HuH-7.5 (cell line): ENCODE results near the gene ACSF3.
A peak's percentile ranks its signal among the peaks of the same experiment; 100 is the strongest.
"Not testable (repeated sequence)": the region's sequence is repeated elsewhere in the genome, so short reads cannot be mapped to it uniquely, and the experiment has no call there.

Source experiments
- DNase-seq: peaks from one replicate; pipeline ENCODE4 v3.0.0; 2011; ENCODE audit warnings: low spot score

The ACSF3 gene

DNA sequence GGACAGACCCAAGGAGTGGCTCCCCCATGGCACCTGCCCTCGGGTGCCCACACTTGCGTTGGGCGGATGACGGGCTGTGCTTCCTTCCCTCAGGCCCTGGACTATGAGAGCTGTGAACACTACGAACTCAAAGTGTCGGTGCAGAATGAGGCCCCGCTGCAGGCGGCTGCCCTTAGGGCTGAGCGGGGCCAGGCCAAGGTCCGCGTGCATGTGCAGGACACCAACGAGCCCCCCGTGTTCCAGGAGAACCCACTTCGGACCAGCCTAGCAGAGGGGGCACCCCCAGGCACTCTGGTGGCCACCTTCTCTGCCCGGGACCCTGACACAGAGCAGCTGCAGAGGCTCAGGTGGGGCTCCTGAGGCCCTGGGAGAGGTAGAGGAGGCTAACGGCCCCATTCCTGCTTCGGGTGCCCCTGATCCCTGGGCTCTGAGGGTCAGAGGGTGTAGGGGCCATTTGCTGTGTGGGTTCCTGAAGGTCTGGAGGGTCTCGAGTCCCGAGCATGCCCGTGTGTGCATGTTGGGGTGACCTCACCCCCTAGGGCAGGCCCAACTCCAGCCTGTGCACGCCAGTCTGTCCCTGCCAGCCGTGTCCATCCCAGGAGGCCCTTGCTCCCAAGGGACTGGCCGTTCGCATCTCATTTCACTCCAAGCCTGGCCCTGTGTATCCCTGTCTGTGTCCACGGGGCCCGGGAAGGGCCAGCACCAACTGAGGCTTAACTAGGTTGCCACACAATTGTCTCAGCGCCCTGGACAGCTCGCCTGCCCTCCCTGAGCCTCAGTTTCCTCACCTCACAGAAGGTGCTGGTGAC, 96.7 kb downstream of the ACSF3 start:
- DNase-seq, result no peak

DNA sequence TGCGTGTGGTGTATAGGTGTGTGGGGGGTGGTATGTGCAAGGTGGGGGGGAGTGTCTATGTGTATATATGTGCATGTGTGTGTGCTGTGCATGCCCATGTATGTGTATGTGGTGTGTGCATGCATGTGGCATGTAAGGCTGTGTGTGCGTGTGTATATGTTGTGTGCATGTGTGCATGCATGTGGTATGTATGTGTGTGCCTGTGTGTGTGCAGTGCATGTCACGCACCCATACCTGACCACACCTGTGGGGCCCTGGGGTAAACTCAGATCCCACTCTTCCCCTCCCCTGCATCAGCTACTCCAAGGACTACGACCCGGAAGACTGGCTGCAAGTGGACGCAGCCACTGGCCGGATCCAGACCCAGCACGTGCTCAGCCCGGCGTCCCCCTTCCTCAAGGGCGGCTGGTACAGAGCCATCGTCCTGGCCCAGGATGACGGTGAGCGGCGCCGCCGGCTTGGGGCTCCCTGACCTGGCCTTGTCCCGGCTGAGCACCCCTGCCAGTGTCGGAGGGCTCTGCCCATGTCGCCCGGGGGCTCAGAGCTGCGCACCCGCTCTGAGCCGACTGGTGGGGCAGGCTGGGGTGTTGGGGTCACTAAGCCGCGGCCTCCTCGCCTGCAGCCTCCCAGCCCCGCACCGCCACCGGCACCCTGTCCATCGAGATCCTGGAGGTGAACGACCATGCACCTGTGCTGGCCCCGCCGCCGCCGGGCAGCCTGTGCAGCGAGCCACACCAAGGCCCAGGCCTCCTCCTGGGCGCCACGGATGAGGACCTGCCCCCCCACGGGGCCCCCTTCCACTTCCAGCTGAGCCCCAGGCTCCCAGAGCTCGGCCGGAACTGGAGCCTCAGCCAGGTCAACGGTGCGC, 97.6 kb downstream of the ACSF3 start:
- no peak for DNase-seq

DNA sequence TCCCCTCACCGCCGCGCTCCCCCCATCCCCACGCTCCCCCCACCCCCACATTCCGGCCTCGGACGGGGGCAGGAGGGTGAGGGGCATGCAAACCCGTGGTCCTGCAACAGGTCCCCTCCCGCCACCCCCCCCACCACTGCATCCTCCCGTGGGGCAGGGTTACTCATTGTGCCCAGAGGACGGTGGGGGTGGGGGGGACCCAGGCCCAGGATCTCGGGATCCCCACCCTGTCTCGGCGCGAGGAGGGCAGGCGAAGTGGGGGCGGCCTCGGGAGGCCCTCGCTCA, 98.2 kb downstream of the ACSF3 start:
- DNase-seq, result no peak

DNA sequence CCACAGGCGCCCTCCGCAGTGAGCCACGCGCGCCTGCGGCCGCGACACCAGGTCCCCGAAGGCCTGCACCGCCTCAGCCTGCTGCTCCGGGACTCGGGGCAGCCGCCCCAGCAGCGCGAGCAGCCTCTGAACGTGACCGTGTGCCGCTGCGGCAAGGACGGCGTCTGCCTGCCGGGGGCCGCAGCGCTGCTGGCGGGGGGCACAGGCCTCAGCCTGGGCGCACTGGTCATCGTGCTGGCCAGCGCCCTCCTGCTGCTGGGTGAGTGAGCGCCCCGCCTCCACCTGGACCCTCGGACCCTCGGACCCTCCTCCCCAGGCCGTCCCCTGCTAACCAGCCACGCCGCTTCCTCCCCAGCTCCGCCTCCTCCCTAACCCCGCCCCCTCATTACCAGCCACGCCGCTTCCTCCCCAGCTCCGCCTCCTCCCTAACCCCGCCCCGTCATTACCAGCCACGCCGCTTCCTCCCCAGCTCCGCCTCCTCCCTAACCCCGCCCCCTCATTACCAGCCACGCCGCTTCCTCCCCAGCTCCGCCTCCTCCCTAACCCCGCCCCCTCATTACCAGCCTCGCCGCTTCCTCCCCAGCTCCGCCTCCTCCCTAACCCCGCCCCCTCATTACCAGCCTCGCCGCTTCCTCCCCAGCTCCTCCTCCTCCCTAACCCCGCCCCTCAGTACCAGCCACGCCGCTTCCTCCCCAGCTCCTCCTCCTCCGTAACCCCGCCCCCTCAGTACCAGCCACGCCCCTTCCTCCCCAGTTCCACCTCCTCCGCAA, 98.7 kb downstream of the ACSF3 start:
- not testable (repeated sequence) for DNase-seq

DNA sequence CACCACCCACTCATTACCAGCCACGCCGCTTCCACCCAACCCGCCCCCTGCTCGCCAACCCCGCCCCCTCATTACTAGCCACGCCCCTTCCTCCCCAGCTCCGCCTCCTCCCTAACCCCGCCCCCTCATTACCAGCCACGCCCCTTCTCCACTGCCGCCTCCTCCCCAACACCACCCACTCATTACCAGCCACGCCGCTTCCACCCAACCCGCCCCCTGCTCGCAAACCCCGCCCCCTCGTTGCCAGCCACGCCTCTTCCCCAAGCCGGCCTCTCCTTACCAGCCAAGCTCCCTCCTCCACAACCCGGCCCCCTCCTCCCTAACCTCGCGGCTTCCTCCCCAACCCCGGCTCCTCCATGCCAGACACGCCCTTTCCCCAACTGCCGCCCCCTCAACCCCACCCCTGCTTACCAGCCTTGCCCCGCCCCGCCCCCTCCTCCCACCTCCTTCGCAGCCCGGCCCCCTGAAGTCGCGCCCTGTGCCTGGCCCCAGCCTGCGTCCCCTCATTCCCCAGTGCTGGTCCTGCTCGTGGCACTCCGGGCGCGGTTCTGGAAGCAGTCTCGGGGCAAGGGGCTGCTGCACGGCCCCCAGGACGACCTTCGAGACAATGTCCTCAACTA, 99.4 kb downstream of the ACSF3 start:
- peak; percentile 93 for DNase-seq

DNA sequence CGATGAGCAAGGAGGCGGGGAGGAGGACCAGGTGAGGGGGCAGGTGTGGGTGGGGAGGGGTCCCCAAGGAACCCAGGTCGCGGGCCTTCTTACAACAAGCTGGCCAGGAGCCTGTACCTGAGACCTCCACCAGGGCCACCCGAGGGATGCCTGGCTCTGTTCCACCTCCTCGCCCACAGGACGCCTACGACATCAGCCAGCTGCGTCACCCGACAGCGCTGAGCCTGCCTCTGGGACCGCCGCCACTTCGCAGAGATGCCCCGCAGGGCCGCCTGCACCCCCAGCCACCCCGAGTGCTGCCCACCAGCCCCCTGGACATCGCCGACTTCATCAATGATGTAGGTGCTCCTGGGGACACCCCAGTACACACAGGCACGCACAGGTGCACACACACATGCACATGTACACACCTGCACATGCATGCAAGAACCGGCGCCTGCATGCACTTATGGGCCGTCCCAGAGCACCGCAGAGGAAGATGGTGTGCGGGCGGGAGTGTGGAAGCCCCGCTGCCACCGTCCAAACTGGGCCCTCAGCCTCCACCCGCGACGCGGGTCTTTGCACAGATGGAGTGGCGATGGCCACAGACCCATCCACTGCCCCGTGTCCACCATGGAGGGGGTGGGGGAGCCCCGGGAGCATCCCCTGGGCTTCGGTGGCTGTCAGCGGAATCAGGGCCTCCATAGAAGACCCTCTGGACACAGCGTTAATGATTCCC, 100.1 kb downstream of the ACSF3 start:
- DNase-seq, result no peak

DNA sequence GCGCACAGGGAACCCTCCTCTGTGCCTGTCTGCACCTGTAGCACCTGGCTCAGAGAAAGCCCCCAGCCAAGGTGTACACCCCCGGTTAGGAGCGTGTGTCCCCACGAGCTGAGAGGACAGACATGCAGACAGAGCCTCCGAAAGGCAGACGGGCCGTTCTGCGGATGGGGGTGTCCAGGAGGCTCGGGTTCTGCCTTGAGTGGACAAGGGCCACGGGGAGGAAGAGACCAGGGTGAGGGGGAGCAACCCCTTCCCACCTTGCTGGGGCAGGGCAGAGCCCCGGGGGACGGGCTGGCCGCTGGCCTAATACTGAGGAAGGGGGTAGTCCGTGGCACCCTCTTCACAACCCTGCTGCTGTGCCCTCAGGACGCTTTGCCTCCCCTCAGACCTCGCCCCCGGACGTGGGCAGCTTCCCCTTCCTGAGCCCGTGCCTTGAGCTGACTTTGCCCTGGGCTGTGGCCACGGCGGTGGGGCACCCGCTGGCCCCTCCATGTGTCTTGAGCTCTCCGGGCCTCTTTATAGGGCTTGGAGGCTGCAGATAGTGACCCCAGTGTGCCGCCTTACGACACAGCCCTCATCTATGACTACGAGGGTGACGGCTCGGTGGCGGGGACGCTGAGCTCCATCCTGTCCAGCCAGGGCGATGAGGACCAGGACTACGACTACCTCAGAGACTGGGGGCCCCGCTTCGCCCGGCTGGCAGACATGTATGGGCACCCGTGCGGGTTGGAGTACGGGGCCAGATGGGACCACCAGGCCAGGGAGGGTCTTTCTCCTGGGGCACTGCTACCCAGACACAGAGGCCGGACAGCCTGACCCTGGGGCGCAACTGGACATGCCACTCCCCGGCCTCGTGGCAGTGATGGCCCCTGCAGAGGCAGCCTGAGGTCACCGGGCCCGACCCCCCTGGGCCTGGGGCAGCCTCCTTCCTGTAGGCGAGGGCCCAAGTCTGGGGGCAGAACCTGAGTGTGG, 101.0 kb downstream of the ACSF3 start:
- no peak for DNase-seq

DNA sequence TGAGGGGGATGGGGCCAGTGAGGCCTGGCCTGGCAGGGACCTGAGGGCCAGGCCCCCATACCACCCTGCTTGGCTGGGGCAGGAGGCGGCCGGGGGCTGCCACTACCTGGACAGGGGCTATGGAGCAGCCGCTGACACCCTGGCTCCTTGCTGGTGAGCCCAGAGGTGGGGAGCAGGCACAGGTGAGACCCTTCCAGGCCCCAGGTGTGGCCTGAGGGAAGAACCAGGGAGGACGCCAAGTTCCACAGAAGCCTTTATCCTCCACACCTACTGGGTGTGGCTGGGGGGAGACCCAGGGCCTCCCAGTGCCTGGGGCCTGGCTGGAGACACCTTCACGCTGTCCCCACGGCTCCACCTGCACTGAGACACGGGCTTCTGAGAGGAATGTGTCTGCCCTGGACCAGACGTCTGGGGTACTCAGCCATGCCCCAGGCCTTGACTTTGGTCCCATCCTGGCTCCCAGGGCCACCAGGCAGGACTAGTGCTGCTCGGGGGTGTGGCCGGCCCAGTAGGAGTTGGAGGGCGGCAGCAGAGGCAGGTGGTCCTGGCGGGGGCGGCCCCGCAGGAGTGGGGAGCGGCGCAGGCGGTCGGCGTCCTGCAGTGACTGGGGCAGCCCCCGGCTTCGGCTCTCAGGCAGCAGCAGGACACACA, 102.0 kb downstream of the ACSF3 start:
- DNase-seq, result no peak

DNA sequence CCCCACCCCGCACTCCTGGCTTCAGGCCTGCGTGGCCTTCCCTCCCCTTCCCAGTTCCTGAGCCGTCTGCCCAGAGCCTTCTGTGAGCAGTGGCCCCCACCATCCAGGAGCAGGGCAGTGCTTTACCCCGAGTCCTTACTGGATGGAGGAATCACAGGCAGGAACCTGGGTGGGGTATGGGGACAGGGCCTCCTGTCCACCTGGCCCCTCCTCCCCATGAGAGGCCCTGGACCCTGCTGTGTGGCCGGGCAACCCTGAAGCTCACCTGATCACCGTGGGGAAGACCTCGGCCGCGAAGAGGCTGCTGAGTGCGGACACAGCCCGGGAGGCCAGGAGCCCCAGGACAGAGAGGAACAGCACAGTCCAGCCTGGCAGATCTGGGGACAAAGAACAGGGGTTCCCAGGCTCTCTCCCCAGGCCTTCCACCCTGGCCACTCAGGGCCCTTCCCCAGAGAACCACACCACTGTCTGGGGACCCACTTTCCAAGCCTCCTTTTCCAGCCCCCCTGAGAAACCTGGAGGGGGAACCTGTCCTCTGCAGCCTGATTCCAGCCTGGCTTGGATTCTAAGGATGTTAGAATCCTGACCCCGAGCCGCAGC, 103.5 kb downstream of the ACSF3 start:
- no peak for DNase-seq

DNA sequence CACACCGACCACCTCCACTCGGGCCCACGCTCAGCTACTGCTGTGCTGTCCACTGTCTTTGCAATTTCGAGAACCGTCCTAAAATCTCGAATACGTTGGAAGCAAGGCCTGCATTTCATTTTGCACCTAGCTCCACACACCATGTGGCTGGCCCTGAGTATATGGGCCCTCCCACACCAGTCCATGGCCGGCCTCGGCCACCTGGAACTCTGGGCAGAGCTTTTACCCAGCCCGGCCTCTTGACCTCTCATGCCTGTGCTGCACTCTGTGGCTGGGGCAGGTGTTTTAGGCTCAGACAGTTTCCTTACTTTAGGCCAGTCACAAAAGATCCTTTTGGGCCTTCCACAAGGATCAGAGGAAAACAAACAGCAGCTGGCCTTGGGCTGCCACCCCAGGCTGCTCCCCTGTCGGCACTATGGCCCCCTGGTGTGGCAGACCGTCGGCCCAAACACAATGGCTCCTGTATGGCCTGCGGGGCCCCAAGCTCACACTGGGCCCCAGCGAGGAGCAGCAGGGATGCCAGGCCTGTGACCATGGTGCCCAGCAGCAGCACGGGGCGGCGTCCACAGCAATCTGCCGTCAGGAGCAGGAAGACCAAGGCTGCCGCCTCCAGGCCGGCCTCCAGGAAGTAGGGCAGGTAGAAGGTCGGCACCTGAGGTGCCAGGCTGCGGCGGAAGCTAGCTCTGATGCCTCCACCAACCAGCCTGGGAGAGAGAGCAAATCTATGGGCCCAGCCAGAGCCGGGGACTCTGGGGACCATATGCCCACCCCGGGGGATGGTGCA, 104.2 kb downstream of the ACSF3 start:
- no peak for DNase-seq

DNA sequence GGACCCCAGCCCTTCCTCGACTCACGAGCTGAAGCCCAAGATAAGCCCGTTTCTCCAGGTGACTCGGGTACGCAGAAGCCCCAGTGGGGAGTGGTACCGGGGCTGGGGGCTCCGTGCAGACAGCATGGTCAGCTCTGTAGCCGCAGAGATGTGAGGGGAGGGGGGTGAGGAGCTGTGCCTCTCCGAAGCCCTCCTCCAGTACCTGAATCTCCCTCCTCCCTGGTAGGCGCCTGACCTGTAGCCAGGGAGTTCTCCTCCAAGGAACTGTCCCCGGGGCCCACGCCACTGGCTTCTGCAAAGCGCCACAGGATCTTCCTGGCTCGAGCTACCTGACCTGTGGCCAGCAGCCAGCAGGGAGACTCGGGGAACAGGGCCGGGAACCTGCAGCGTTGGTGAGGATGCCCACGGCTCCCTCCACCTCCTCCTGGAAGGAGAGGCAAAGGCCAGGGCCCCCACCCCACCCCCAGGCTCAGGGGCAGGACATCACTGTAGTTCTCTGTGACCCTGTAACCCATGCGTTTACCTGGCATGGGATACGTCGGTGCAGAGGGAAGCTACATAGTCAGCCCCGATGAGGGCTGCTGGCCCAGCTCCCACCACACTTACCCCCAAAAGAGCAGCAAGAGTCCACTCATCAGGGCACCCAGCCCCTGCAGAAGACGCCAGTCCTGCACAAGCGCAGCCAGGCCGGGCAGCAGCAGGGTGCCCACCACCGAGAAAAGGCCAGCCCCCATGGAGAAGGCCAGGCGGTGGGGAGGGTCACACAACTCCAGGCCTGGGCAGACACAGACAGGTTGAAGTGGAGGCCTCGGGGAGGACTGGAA, 105.0 kb downstream of the ACSF3 start:
- peak; percentile 27 for DNase-seq

DNA sequence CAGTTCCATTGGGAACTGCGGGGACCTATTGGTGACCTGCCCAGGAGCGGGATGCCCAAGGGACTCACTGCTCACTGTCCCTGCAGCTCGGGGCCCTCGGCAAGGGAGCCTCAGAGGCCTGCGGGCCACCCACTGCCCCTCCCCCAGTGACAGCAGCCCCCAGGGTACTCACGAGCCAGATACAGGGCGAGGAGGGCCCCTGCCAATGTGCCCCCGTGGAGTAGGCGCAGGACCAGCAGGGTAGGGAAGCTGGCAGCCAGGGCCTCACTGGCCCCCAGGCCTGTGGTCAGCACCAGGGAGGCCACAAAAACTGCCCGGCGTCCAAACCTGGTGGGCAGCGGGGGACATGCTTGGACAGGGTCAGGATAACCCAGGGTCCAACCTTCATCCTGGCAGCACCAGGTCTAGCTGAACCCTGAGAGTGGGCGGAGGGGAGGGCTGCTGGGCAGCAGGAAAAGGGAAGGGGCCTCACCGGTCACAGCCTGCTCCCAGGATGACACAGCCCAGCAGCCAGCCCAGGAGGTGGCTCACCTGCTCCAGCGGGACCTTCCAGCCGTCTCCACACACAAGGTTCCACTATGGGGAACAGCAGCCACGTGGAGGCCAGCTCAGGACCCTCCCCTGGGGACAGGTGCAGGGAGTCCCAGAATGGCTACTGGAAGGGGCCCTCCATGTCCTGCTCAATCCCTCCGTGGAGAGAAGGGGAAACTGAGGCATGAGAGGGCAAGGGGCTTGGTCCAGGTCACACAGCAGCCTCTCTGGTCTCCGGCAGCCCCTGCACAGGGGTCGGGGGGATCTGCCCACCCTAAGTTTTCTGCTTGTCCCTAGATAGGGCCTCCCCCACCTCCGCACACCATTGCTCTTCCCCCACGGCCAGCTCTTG, 105.8 kb downstream of the ACSF3 start:
- peak; percentile 42 for DNase-seq

DNA sequence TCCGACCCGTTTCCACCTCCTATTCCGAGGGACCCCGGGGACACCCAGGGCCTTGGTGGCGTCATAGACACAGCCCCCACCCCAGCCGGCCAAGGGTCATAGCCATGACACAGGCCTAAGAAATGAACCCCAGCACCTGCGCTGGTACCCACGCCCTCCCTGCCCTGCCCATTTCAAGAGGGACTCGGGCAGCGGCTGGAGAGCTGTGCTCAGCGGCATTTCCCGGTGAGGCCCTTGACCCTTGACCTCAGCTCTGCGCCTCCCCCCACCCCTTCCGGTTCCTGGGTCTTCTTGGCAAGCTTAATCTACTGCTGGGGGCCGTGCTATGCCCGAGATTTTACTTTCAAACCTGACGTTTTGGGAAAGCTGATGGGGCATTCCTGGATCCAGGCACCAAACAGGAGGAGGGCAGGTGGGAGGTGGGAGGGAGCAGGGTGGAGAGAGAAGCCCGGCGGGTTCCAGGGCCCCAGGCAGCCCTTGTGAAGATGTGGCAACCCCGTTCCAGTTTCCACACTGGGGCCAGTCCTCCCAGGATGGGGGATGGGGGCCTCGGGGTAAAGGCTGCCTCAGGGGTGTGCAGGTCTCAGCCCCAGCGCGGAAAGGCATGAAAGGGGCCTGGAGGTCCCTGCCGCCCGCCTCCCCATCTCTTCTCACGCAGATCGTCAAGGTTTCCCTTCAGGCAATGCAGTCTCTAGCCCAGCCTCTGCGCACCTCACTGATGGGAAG, 106.6 kb downstream of the ACSF3 start, which contains the start of gene SLC22A31:
Gene SLC22A31, minus strand, starts transcription at position 414 of the 726 bp plus-strand sequence. Its CDS starts 36 bp downstream, at position 378.
- peak; percentile 85 for DNase-seq

DNA sequence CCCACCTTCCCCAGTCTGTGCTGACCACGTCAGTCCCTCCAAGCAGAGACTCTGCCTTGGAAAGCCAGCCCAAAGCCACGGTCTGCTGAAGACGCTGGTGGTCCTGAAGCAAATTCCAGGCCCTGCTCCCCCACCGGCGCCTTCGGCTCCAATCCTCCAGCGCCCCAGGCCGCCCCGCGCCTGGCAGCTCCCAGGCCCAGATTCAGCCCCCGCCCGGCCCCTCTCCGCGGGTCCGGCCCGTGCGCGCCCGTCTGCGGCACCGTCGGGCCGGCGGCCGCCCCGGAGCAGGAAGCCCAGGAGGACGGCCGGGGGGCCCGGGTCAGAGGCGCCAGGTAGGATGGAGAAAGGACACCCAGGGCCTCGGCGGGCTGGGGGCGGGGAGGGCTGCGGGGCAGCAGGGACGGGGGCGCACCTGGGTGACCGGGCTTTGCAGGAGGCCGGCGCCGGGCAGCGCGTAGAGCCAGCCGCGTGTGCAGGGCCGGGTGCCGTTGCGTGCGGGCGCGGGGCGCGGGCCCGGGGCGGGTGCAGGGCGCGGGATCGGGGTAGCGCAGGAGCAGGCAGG, 107.3 kb downstream of the ACSF3 start:
- DNase-seq, result peak; percentile 60
